HG03066 (cell line): Measurements from ENCODE around the gene RIN3.

Experiments
- ATAC-seq: cut with Tn5 transposase; IDR thresholded peaks from one replicate; pipeline ENCODE4 v1.9.1; 2021; ENCODE audit warnings: low read depth; ENCODE audit not compliant: unreplicated experiment

RIN3 gene

DNA sequence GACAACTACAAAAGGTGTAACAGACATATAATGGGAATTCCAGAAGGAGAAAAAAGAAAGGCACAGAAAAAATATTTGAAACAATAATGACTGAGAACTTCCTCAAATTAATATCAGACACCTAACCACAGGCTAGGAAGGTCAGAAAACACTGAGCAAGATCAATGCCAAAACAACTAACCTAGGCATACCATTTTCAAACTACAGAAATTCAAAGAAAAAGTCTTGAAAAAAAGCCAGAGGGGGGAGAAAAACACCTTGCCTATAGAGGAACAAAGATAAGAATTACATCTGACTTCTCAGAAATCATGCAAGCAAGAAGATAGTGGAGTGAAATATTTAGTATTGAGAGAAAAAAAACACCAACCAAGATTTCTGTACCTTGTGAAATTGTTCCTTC, 77.8 kb downstream of the RIN3 start:
- no peak for ATAC-seq

GRCh38 chr14:92595267-92595666, 81.7 kb downstream of the RIN3 start:
- no peak for ATAC-seq

- no peak for ATAC-seq
These were observed 82.8 kb downstream of the RIN3 start for GRCh38 chr14:92596331-92596907.

- no peak for ATAC-seq
These were observed 84.6 kb downstream of the RIN3 start for GRCh38 chr14:92597906-92598905.

DNA sequence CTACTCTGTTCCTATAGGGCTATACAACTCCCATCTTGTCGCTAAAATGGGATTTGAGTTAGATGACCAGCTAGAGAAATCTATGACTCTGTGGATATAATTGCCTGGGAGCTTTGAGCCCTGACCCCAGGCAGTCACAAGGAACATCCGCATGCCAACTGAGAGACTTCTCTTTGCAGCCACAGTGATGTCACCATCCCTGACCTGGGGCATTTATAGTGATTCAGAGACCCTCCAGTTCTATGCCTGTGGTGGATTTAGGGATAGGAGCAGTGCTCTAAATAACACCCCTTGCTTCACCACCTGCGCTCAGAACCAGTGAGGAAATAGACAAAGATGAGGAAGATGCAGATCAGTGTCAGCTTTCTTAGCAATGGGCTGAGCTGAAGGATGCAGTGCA, 86.2 kb downstream of the RIN3 start:
- no peak for ATAC-seq

GRCh38 chr14:92600318-92601053, 86.9 kb downstream of the RIN3 start:
- no peak for ATAC-seq

- no peak for ATAC-seq
These were observed 87.6 kb downstream of the RIN3 start for GRCh38 chr14:92601131-92601710.

GRCh38 chr14:92601757-92602417, 88.3 kb downstream of the RIN3 start:
- ATAC-seq = no peak

GRCh38 chr14:92603309-92604242, 90.0 kb downstream of the RIN3 start:
- no peak for ATAC-seq

- ATAC-seq = no peak
These were observed 91.8 kb downstream of the RIN3 start for GRCh38 chr14:92605274-92605940.

DNA sequence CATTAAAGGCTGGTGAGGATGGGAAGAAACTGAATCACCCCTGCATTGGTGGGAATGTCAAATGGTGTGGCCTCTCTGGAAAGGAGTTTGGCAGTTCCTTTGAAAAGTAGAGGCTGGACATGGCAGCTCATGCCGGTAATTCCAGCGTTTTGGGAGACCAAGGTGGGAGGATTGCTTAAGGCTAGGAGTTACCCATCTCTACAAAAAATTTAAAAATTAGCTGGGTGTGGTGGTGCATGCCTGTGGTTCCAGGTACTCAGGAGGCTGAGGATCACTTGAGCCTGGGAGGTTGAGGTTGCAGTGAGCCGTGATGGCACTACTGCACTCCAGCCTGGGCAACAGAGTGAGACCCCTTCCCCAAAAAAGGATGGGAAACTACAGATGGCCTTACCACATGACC, 93.7 kb downstream of the RIN3 start:
- ATAC-seq = no peak

- ATAC-seq = no peak
These were observed 94.3 kb downstream of the RIN3 start for GRCh38 chr14:92607702-92608429.

DNA sequence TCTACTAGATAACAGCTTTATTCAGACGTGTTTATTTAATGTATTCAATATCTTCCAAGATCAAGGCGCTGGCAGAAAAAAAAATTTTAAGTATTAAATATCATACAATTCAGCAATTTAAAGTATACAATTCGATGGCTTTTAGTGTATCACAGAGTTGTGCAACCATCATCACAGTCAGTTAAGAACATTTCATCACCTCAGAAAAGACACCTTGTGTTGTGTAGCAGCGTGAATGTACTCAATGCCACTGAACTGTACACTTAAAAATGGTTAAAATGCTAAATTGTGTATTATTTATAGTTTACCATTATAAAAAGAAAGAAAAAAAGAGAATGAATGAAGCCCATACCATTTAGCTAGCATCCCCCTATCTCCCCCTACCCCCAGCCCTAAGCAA, 96.4 kb downstream of the RIN3 start:
- ATAC-seq = no peak

DNA sequence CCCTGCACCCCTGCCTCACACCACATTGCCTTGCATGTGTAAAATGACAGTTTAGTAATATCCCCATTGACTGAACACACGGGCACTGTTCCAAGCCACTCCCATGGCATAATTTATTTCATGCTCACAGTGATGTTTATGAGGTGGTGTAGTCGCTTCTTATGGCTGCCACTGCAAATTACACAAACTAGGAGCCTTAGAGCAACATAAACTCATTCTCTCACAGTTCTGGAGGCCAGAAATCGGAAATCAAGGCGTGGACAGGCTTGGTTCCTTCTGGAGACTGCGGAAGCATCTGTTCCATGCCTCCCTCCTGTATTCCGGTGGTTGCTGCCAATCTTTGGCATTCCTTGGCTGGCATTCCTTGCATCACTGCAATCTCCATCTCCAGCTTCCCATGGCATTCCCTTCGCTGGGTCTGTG, 97.3 kb downstream of the RIN3 start:
- no peak for ATAC-seq

DNA sequence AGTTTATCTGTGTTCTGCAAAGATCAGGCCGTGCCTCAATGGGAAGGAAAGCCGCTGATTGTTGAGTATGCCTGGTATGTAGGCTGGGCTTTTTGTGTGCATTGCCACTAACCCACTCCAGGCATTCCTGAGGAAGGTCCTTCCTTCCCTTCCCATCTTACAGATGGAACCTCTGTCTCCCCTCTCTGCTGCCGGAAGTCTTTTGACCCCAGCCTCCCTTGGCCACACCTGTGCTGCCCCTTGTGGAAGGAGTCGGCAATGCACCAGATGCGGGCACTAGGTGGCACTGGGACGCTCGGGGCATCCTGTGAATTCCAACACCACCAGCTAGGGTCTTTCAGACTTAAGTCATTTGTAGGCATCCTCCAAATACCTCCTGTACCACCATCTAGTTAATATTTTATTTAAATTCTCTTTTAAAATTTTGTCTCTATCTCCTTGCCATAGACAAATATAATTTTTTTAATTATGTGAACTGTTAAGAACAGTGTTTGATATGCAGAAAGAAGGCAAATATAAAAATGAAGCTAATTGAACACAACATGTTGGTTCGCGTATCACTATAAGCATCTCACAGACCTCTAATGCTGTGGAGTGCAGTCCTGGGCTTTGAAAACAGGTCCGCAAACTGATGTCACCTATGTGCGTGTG, 99.6 kb downstream of the RIN3 start:
- no peak for ATAC-seq

DNA sequence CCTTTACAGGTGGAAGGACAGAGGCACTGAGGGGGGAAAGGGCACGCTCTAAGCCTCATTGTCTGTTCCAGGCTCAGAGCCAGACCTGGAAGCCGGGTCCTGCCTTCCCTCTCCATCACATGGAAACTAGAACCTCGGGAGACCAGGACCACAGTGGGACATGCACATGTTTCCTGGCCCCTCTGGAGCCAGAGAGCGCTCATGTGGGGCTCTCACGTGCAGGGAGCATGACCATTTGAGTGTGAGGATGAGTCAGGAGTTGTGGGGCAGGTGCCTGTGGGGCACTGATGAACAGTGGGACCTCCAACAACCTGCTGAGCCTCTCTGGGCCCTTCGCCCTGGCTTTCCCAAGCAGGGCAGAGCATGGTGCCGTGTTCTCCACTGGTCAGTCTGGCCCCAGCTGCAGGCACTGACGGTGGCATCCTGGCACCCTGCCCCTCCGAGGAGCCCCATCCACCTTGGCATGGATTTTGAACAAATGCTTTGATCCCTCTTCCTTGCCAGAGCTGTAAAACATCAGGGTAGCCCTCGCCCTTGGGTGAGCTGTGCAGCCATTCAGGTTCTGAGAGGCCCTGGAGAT, 100.2 kb downstream of the RIN3 start:
- ATAC-seq = no peak

DNA sequence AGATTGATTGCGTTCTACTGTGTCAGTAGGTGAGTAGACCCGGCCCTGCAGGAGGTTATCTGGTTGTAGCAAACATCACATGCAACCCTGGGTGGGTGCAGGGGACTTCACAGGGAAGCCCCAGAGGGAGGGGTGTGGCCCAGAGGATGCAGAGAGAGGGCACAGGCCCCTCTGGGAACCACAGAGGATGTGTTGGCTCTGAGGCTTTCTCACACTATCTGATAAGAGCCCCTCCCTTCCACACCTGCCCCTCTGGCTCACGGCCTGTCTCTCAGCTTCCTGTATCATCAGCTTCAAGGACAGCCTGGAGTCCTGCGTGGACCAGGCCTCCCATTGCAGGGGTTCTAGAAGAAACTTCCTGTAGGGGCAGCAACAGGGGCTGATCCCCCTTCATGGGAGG, 101.9 kb downstream of the RIN3 start:
- ATAC-seq = peak; percentile 77
